Small intestine (tissue), 16 donors: ENCODE measurements around the gene SPATA22. TPM values are rescaled to one million over a fixed set of nuclear protein-coding genes. Genes with fewer than 3 reads are reported as not detected.
"Not testable (repeated sequence)": the region's sequence is repeated elsewhere in the genome, so short reads cannot be mapped to it uniquely, and the experiment has no call there.

Source experiments
- DNase-seq, 2 donors: peaks; one replicate each; pipeline versions ENCODE4 v3.0.0 to v3.0.0-alpha.2; 2013
- FAIRE-seq: peaks from 2 replicates; lab custom pipeline; 2012; peaks lifted over from hg19 to GRCh38; lab: Jason Lieb, UNC
- H3K27ac ChIP-seq, 3 donors: one replicate each; pipeline ENCODE4 v1.5.1; 2013; ENCODE audit warnings: low read length in 2 of 3, mild to moderate bottlenecking in 2 of 3, control low read depth in 1 of 3, inconsistent platforms in 1 of 3, low read depth in 1 of 3, moderate library complexity in 1 of 3
- H3K27me3 ChIP-seq, 3 donors: one replicate each; pipeline ENCODE4 v1.6.1; 2013; ENCODE audit warnings: low read length in 3 of 3, inconsistent platforms in 1 of 3; ENCODE audit not compliant: control insufficient read depth in 3 of 3, insufficient read depth in 3 of 3
- H3K36me3 ChIP-seq, 3 donors: one replicate each; pipeline ENCODE4 v1.6.1; 2013; ENCODE audit warnings: low read length in 3 of 3, inconsistent platforms in 1 of 3, low read depth in 1 of 3, mild to moderate bottlenecking in 1 of 3, moderate library complexity in 1 of 3; ENCODE audit not compliant: control insufficient read depth in 3 of 3, insufficient read depth in 2 of 3
- H3K4me1 ChIP-seq, 3 donors: one replicate each; pipeline ENCODE4 v1.6.1; 2013; ENCODE audit warnings: low read length in 2 of 3, inconsistent platforms in 1 of 3, low read depth in 1 of 3, mild to moderate bottlenecking in 1 of 3, moderate library complexity in 1 of 3; ENCODE audit not compliant: control insufficient read depth in 3 of 3, insufficient read depth in 2 of 3
- H3K4me3 ChIP-seq, 3 donors: one replicate each; pipeline ENCODE4 v1.5.1; 2013; ENCODE audit warnings: low read length in 3 of 3, control low read depth in 1 of 3, inconsistent platforms in 1 of 3, low read depth in 1 of 3, mild to moderate bottlenecking in 1 of 3, moderate library complexity in 1 of 3
- H3K9me3 ChIP-seq, 2 donors: one replicate each; pipeline ENCODE4 v1.6.1; 2013; ENCODE audit warnings: low read depth in 1 of 2, low read length in 1 of 2; ENCODE audit not compliant: control insufficient read depth in 2 of 2, insufficient read depth in 1 of 2
- WGBS, 3 donors: extraction: QIAGEN DNeasy Blood & Tissue Kit; methylation state at CpG; one replicate each; pipeline ENCODE4 v1.1.7; 2013; 5-methylcytosine and 5-hydroxymethylcytosine counted together
- long read RNA-seq, 10 donors: transcript quantifications; one replicate each; lab custom pipeline, GENCODE V29; 2026
- polyA plus RNA-seq, 4 donors: library from polyadenylated mRNA; stranded (reverse) in 3 of 4; unstranded in 1 of 4; fragments of 200-250 nt in 3 of 4; fragments of 120-200 nt in 1 of 4; gene quantifications; one replicate each; pipeline versions ENCODE4 v1.2.1 to v1.2.3, GENCODE V29; 2013
- donor health status: healthy with polysubstance abuse.
- donor health status: control.
- donor health status: control.
- donor health status: Bipolar disorder and iron deficiency.
- donor health status: healthy.

Gene SPATA22, protein sequence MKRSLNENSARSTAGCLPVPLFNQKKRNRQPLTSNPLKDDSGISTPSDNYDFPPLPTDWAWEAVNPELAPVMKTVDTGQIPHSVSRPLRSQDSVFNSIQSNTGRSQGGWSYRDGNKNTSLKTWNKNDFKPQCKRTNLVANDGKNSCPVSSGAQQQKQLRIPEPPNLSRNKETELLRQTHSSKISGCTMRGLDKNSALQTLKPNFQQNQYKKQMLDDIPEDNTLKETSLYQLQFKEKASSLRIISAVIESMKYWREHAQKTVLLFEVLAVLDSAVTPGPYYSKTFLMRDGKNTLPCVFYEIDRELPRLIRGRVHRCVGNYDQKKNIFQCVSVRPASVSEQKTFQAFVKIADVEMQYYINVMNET
- polyA plus RNA-seq: under 1 TPM in 1 of 4 donors, not detected in 3; 0.12 TPM
- long read RNA-seq, donor 1: 0 reads
- long read RNA-seq, donor 2: 0 reads
- long read RNA-seq, donor 3: 0 reads
- long read RNA-seq, donor 4: 0 reads
- long read RNA-seq, donor 5: 0 reads
- long read RNA-seq, donor 6: 0 reads
- long read RNA-seq, donor 7: 0 reads
- long read RNA-seq, donor 8: 0 reads
- long read RNA-seq, donor 9: 0 reads
- long read RNA-seq, donor 10: 0 reads

GRCh38 chr17:3471599-3471998, at the start of gene SPATA22:
TSS of gene SPATA22 (minus strand) at chr17:3471819. CDS start at chr17:3469325, 2,494 bp downstream.
- Histone ChIP-seq H3K27me3 (no peaks in the 10 kb centered on the region), H3K4me1 (peaks cover 0 to 17% (median 0%) of the 10 kb centered on the region in 3 donors), H3K27ac (no peak within 1 kb of the TSS), H3K36me3 (no peaks in the 10 kb centered on the region), H3K9me3 (no peaks in the 10 kb centered on the region), H3K4me3 (no peak within 1 kb of the TSS)
- WGBS, 3 donors: 94 to 97% (median 96%) methylated on average over 38 of the region's 38 CpGs
- DNase-seq (no peak), FAIRE-seq (no peak)

GRCh38 chr17:3519472-3519871, 47.9 kb upstream of the SPATA22 start:
- H3K27ac ChIP-seq, DNase-seq, H3K27me3 ChIP-seq, FAIRE-seq, H3K9me3 ChIP-seq, H3K4me3 ChIP-seq, H3K4me1 ChIP-seq: not testable (repeated sequence)
- 92 to 96% (median 95%) methylated on average over 4 of the region's 4 CpGs for WGBS, 3 donors
- peaks cover 0 to 33% (median 0%) of the 10 kb centered on the region in 3 donors for H3K36me3 ChIP-seq

DNA sequence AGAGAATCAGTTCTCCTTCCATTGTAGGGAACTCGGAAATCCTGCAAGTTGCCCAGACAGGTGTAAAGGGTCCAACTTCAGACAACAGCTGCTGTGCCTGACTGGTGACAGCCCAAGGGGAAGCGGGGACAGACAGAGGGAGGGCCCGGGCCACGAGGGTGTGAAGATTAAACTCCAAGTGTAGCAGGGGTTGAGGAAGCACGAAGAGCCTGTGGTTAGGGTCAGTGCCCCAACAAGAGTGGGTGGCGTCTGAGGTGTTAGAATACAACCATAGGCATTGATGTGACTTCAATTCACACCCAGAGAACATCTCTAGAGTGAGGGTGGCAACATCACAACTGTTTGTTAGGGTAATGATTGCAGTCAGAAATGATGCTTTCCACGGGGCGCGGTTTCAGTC, 43.3 kb upstream of the SPATA22 start:
- no peak for DNase-seq
- H3K27me3 ChIP-seq: no peaks in the 10 kb centered on the region
- H3K27ac ChIP-seq: no peak overlapping the region
- WGBS, 3 donors: 69 to 85% (median 80%) methylated on average over 9 of the region's 9 CpGs
- FAIRE-seq: no peak
- H3K4me3 ChIP-seq: no peak overlapping the region
- H3K9me3 ChIP-seq: no peaks in the 10 kb centered on the region
- H3K4me1 ChIP-seq: no peaks in the 10 kb centered on the region
- H3K36me3 ChIP-seq: peaks cover 0 to 42% (median 0%) of the 10 kb centered on the region in 3 donors

DNA sequence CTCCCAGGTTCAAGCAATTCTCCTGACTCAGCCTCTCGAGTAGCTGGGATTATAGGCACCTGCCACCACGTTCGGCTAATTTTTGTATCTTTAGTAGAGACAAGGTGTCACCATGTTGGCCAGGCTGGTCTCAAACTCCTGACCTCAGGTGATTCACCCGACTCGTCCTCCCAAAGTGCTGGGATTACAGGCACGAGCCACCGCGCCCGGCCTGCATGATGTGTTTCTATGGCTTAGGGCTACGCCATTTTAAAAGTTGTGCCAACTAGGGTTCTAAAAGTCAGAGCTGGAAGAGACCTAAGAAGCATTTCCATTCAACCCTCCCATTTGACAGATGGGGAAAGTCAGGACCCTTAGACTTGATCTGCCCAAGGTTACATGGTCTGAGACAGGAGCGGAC, 42.5 kb upstream of the SPATA22 start:
- FAIRE-seq, DNase-seq: not testable (repeated sequence)
- WGBS, 3 donors: 92 to 97% (median 94%) methylated on average over 11 of the region's 11 CpGs

DNA sequence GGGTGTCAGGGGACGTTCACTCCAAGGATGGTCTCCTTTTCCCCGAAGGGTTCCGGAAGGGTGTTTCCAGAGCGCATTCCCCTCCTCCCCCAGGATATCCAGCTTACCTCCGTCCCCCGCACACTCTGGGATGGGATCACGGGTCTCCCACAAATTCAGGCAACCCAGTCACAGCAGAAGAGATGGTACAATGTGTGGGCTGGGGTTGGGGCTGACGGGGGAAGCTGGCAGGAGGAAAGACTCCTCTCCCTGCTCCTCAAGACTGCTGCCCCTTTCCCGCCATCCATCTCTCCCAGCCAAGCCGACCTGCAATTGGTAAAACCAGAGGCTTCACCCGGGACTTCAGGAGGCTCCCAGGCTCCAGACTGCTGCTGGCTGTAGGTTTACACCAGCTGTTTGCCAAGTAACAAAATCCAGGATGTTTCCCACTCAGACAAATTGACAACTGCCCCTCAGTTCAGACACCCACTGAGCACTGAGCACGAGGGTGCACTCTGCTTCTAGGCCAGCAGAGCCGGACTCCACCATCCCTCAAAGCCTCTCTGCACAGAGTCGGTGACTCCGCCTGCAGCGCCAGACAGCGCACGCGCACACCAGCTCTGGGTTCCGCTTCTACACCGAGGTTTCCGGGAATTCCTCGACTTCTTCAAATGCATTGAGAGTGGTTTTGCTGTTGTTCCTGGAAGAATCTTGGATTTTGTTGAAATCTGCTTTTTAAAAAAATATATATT, 41.9 kb upstream of the SPATA22 start:
- peak overlapping the region in 1 of 3 donors; percentile 15 for H3K27ac ChIP-seq
- 85 to 89% (median 87%) methylated on average over 23 of the region's 23 CpGs for whole genome bisulfite sequencing, 3 donors
- H3K27me3 ChIP-seq: no peaks in the 10 kb centered on the region
- H3K9me3 ChIP-seq: no peaks in the 10 kb centered on the region
- H3K36me3 ChIP-seq: peaks cover 0 to 35% (median 0%) of the 10 kb centered on the region in 3 donors
- no peaks in the 10 kb centered on the region for H3K4me1 ChIP-seq
- DNase-seq: no peak
- no peak overlapping the region for H3K4me3 ChIP-seq
- no peak for FAIRE-seq

More for the DNA sequence above, 42.5 kb upstream of the SPATA22 start:
- not testable (repeated sequence) for H3K9me3 ChIP-seq, H3K27me3 ChIP-seq, H3K4me3 ChIP-seq, H3K4me1 ChIP-seq, H3K27ac ChIP-seq
- peaks cover 0 to 42% (median 0%) of the 10 kb centered on the region in 3 donors for H3K36me3 ChIP-seq

GRCh38 chr17:3512505-3513171, 41.0 kb upstream of the SPATA22 start:
- peak in 1 of 2 donors; percentile 35 for DNase-seq
- Histone ChIP-seq H3K27ac (peak overlapping the region in 1 of 3 donors; percentile 52), H3K36me3 (peaks cover 0 to 32% (median 0%) of the 10 kb centered on the region in 3 donors), H3K4me1 (no peaks in the 10 kb centered on the region), H3K27me3 (no peaks in the 10 kb centered on the region), H3K4me3 (no peak overlapping the region), H3K9me3 (no peaks in the 10 kb centered on the region)
- WGBS, 3 donors: 64 to 75% (median 67%) methylated on average over 20 of the region's 20 CpGs
- FAIRE-seq: no peak

- H3K27ac ChIP-seq: peak overlapping the region in 1 of 3 donors; percentile 52
- no peak for FAIRE-seq
- DNase-seq: no peak
- no peaks in the 10 kb centered on the region for H3K9me3 ChIP-seq
- H3K27me3 ChIP-seq: no peaks in the 10 kb centered on the region
- H3K4me1 ChIP-seq: no peaks in the 10 kb centered on the region
- H3K4me3 ChIP-seq: no peak overlapping the region
- WGBS, 3 donors: 71 to 77% (median 72%) methylated on average over 8 of the region's 8 CpGs
- peaks cover 0 to 30% (median 0%) of the 10 kb centered on the region in 3 donors for H3K36me3 ChIP-seq
These were observed 40.4 kb upstream of the SPATA22 start for GRCh38 chr17:3511852-3512504.
